ENCODE data around the gene PEX7. TPM values are rescaled to one million over a fixed set of nuclear protein-coding genes. Genes with fewer than 3 reads are reported as not detected.
A peak's percentile ranks its signal among the peaks of the same experiment; 100 is the strongest.

PEX7 gene
- total and polyA plus RNA-seq, 2 experiments from 2014 or later = 11.8 to 13.5 TPM

DNA sequence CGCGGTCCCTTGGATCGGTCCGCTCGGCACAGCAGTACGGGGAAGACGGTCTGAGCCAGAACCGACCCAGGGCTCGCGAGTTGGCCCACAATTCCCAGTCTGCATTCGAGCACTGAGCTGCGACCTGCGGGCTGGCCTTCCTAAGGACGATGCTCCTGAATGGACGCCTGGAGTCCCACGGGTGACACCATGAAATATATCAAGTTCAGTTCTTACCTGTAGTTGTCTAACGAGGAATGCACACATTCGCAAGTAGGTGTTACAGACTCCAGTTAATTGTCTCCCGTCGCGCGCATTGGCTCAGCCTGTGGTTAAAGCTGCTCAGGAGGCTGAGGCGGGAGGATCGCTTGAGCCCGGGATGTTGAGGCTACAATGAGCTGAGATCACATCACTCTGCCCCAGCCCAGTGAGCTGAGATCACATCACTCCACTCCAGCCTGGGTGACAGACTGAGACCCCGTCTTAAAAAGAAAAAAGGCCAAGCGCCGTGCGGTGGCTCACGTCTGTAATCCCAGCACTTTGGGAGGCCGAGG, 802 bp downstream of the PEX7 start:
- Histone ChIP-seq H3K4me1 (ENCODE audit: insufficient read depth) (peaks cover 7% of the 10 kb centered on the region), H3K79me2 (replicated peaks; ENCODE audit: insufficient read depth) (peaks cover 8% of the 10 kb centered on the region; the same call in 1 of the 2 replicates), H3K4me2 (peak overlapping the region; percentile 88), H3K27me3 (ENCODE audit: insufficient read depth) (0 out of 2 replicates have a peak, but pooled peaks cover 4% of the 10 kb centered on the region), H2AFZ (peak overlapping the region; percentile 93), H3K36me3 (ENCODE audit: insufficient read depth) (no peaks in the 10 kb centered on the region), H3K27ac (ENCODE audit: low read depth) (peak overlapping the region; percentile 66; the same call in 1 of the 2 replicates), H3K9me2 (ENCODE audit: insufficient read depth) (0 out of 2 replicates have a peak, but pooled peaks cover 3% of the 10 kb centered on the region), H3K4me3 (peak overlapping the region; percentile 65), H4K20me1 (replicated peaks; ENCODE audit: insufficient read depth) (no peaks in the 10 kb centered on the region), H3F3A (replicated peaks; ENCODE audit: low read depth) (peaks cover 5% of the 10 kb centered on the region; the same call in 1 of the 2 replicates)
- TF ChIP-seq EZH2phosphoT487 (IDR thresholded peaks at IDR 0.05; ENCODE audit: unreplicated experiment) = no peak
- no peak for TF ChIP-seq NANOG (IDR thresholded peaks at IDR 0.05; ENCODE audit: borderline replicate concordance)
- TF ChIP-seq, protein P1, sequence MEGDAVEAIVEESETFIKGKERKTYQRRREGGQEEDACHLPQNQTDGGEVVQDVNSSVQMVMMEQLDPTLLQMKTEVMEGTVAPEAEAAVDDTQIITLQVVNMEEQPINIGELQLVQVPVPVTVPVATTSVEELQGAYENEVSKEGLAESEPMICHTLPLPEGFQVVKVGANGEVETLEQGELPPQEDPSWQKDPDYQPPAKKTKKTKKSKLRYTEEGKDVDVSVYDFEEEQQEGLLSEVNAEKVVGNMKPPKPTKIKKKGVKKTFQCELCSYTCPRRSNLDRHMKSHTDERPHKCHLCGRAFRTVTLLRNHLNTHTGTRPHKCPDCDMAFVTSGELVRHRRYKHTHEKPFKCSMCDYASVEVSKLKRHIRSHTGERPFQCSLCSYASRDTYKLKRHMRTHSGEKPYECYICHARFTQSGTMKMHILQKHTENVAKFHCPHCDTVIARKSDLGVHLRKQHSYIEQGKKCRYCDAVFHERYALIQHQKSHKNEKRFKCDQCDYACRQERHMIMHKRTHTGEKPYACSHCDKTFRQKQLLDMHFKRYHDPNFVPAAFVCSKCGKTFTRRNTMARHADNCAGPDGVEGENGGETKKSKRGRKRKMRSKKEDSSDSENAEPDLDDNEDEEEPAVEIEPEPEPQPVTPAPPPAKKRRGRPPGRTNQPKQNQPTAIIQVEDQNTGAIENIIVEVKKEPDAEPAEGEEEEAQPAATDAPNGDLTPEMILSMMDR (conservative IDR thresholded peaks at IDR 0.05; ENCODE audit: low read depth in 2 of 2) = no peak; a peak in 1 of 4 replicates
- TF ChIP-seq, protein P2, sequence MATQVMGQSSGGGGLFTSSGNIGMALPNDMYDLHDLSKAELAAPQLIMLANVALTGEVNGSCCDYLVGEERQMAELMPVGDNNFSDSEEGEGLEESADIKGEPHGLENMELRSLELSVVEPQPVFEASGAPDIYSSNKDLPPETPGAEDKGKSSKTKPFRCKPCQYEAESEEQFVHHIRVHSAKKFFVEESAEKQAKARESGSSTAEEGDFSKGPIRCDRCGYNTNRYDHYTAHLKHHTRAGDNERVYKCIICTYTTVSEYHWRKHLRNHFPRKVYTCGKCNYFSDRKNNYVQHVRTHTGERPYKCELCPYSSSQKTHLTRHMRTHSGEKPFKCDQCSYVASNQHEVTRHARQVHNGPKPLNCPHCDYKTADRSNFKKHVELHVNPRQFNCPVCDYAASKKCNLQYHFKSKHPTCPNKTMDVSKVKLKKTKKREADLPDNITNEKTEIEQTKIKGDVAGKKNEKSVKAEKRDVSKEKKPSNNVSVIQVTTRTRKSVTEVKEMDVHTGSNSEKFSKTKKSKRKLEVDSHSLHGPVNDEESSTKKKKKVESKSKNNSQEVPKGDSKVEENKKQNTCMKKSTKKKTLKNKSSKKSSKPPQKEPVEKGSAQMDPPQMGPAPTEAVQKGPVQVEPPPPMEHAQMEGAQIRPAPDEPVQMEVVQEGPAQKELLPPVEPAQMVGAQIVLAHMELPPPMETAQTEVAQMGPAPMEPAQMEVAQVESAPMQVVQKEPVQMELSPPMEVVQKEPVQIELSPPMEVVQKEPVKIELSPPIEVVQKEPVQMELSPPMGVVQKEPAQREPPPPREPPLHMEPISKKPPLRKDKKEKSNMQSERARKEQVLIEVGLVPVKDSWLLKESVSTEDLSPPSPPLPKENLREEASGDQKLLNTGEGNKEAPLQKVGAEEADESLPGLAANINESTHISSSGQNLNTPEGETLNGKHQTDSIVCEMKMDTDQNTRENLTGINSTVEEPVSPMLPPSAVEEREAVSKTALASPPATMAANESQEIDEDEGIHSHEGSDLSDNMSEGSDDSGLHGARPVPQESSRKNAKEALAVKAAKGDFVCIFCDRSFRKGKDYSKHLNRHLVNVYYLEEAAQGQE (IDR thresholded peaks at IDR 0.05; ENCODE audit: unreplicated experiment) = no peak
- no peak for TF ChIP-seq EZH2 (IDR thresholded peaks at IDR 0.05; ENCODE audit: low read depth, unreplicated experiment)
- no peak for TF ChIP-seq ZNF331 (CRISPR knock-in tag; IDR thresholded peaks at IDR 0.05; ENCODE audit: low read depth)
- TF ChIP-seq CREB1 (CRISPR knock-in tag; IDR thresholded peaks at IDR 0.05; ENCODE audit: low read depth) = no peak
- no peak for TF ChIP-seq POLR2AphosphoS5 (IDR thresholded peaks at IDR 0.05; ENCODE audit: low read depth)
- no peak for TF ChIP-seq ZNF114 (CRISPR knock-in tag; IDR thresholded peaks at IDR 0.05)
- TF ChIP-seq, protein P3, sequence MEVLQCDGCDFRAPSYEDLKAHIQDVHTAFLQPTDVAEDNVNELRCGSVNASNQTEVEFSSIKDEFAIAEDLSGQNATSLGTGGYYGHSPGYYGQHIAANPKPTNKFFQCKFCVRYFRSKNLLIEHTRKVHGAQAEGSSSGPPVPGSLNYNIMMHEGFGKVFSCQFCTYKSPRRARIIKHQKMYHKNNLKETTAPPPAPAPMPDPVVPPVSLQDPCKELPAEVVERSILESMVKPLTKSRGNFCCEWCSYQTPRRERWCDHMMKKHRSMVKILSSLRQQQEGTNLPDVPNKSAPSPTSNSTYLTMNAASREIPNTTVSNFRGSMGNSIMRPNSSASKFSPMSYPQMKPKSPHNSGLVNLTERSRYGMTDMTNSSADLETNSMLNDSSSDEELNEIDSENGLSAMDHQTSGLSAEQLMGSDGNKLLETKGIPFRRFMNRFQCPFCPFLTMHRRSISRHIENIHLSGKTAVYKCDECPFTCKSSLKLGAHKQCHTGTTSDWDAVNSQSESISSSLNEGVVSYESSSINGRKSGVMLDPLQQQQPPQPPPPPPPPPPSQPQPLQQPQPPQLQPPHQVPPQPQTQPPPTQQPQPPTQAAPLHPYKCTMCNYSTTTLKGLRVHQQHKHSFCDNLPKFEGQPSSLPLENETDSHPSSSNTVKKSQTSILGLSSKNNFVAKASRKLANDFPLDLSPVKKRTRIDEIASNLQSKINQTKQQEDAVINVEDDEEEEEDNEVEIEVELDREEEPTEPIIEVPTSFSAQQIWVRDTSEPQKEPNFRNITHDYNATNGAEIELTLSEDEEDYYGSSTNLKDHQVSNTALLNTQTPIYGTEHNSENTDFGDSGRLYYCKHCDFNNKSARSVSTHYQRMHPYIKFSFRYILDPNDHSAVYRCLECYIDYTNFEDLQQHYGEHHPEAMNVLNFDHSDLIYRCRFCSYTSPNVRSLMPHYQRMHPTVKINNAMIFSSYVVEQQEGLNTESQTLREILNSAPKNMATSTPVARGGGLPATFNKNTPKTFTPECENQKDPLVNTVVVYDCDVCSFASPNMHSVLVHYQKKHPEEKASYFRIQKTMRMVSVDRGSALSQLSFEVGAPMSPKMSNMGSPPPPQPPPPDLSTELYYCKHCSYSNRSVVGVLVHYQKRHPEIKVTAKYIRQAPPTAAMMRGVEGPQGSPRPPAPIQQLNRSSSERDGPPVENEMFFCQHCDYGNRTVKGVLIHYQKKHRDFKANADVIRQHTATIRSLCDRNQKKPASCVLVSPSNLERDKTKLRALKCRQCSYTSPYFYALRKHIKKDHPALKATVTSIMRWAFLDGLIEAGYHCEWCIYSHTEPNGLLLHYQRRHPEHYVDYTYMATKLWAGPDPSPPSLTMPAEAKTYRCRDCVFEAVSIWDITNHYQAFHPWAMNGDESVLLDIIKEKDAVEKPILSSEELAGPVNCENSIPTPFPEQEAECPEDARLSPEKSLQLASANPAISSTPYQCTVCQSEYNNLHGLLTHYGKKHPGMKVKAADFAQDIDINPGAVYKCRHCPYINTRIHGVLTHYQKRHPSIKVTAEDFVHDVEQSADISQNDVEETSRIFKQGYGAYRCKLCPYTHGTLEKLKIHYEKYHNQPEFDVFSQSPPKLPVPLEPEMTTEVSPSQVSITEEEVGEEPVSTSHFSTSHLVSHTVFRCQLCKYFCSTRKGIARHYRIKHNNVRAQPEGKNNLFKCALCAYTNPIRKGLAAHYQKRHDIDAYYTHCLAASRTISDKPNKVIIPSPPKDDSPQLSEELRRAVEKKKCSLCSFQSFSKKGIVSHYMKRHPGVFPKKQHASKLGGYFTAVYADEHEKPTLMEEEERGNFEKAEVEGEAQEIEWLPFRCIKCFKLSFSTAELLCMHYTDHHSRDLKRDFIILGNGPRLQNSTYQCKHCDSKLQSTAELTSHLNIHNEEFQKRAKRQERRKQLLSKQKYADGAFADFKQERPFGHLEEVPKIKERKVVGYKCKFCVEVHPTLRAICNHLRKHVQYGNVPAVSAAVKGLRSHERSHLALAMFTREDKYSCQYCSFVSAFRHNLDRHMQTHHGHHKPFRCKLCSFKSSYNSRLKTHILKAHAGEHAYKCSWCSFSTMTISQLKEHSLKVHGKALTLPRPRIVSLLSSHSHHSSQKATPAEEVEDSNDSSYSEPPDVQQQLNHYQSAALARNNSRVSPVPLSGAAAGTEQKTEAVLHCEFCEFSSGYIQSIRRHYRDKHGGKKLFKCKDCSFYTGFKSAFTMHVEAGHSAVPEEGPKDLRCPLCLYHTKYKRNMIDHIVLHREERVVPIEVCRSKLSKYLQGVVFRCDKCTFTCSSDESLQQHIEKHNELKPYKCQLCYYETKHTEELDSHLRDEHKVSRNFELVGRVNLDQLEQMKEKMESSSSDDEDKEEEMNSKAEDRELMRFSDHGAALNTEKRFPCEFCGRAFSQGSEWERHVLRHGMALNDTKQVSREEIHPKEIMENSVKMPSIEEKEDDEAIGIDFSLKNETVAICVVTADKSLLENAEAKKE (CRISPR knock-in tag; IDR thresholded peaks at IDR 0.05) = no peak
- TF ChIP-seq, protein P4, sequence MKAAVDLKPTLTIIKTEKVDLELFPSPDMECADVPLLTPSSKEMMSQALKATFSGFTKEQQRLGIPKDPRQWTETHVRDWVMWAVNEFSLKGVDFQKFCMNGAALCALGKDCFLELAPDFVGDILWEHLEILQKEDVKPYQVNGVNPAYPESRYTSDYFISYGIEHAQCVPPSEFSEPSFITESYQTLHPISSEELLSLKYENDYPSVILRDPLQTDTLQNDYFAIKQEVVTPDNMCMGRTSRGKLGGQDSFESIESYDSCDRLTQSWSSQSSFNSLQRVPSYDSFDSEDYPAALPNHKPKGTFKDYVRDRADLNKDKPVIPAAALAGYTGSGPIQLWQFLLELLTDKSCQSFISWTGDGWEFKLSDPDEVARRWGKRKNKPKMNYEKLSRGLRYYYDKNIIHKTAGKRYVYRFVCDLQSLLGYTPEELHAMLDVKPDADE (IDR thresholded peaks at IDR 0.05) = no peak
- TF ChIP-seq STAT1 (IDR thresholded peaks at IDR 0.05; ENCODE audit: unreplicated experiment) = no peak
- no peak for TF ChIP-seq JUNB (IDR thresholded peaks at IDR 0.05; ENCODE audit: unreplicated experiment)
- DNase-seq (ENCODE audit: low spot score) (no peak), ATAC-seq (peak; percentile 62; the same call in 2 of the 3 replicates)
- Mint-ChIP-seq H3K27me3 (ENCODE audit: insufficient read depth, low read depth, poor library complexity) (peaks cover 4% of the 10 kb centered on the region), H3K27ac (peak overlapping the region; percentile 93), H3K9me3 (no peaks in the 10 kb centered on the region), H3K36me3 (ENCODE audit: low read depth) (peaks cover 37% of the 10 kb centered on the region), H3K4me1 (no peaks in the 10 kb centered on the region; the same call in 2 of the 3 replicates), H3K4me3 (peak overlapping the region; percentile 90)
